WTC11 (cell line): ENCODE data around the gene GNG4. TPM values are rescaled to one million over a fixed set of nuclear protein-coding genes. Genes with fewer than 3 reads are reported as not detected.

Experiments
- ATAC-seq: fragments of 200-7000 bp; cut with Tn5 transposase; 2 replicates; pipeline ENCODE4 v1.10.0; 2021; ENCODE audit warnings: mild to moderate bottlenecking, moderate library complexity
- CTCF ChIA-PET: fragments of 300-600 bp; sonication (Branson Sonifier 250); formaldehyde crosslinking; loops from one replicate; lab custom pipeline; 2021; ENCODE audit warnings: antibody characterized with exemption; lab: Charles Lee
- POLR2A ChIA-PET: fragments of 350-600 bp; sonication (Branson Sonifier 250); formaldehyde crosslinking; loops from one replicate; lab custom pipeline; 2021; ENCODE audit warnings: antibody characterized with exemption; lab: Charles Lee
- DNase-seq: peaks from one replicate; pipeline ENCODE4 v3.0.0; 2021; ENCODE audit warnings: low spot score
- H3K27ac Mint-ChIP-seq: 2 replicates; pipeline ENCODE4 v1.8.0; 2021; ENCODE audit warnings: mixed read lengths
- H3K27me3 Mint-ChIP-seq: 2 replicates; pipeline ENCODE4 v1.8.0; 2021; ENCODE audit warnings: low read depth, mild to moderate bottlenecking, moderate library complexity, mixed read lengths
- H3K36me3 Mint-ChIP-seq: 2 replicates; pipeline ENCODE4 v1.8.0; 2021; ENCODE audit warnings: mixed read lengths
- H3K4me1 Mint-ChIP-seq: 2 replicates; pipeline ENCODE4 v1.8.0; 2022; ENCODE audit warnings: mixed read lengths
- H3K4me3 Mint-ChIP-seq: 2 replicates; pipeline ENCODE4 v1.8.0; 2021; ENCODE audit warnings: mild to moderate bottlenecking, moderate library complexity, mixed read lengths
- H3K9me3 Mint-ChIP-seq: 2 replicates; pipeline ENCODE4 v1.8.0; 2021; ENCODE audit warnings: mixed read lengths
- AR ChIP-seq: fragments of 250-450 bp; sonication (Bioruptor Pico); IDR thresholded peaks from 2 replicates; pipeline ENCODE4 v1.9.0; 2021; ENCODE audit warnings: mild to moderate bottlenecking
- ATF6 ChIP-seq: sonication (generic); formaldehyde crosslinking; IDR thresholded peaks from 2 replicates; pipeline ENCODE4 v1.8.1; 2023; ENCODE audit warnings: mild to moderate bottlenecking, missing genetic modification reagents
- ETV6 ChIP-seq: sonication (generic); formaldehyde crosslinking; IDR thresholded peaks from 2 replicates; pipeline ENCODE4 v1.8.1; 2022; ENCODE audit warnings: mild to moderate bottlenecking, missing genetic modification reagents
- FOXK1 ChIP-seq: sonication (generic); formaldehyde crosslinking; IDR thresholded peaks from 2 replicates; pipeline ENCODE4 v1.8.0; 2022; ENCODE audit warnings: mild to moderate bottlenecking, moderate library complexity, missing genetic modification reagents
- FOXP1 ChIP-seq: sonication (generic); formaldehyde crosslinking; IDR thresholded peaks from 2 replicates; pipeline ENCODE4 v1.8.0; 2022; ENCODE audit warnings: missing genetic modification reagents, mild to moderate bottlenecking, moderate library complexity, borderline replicate concordance
- GABPB1 ChIP-seq: sonication (generic); formaldehyde crosslinking; IDR thresholded peaks from 2 replicates; pipeline ENCODE4 v1.8.1; 2023; ENCODE audit warnings: mild to moderate bottlenecking, missing genetic modification reagents
- HMGXB4 ChIP-seq: sonication (generic); formaldehyde crosslinking; IDR thresholded peaks from 2 replicates; pipeline ENCODE4 v1.8.1; 2023; ENCODE audit warnings: mild to moderate bottlenecking, moderate library complexity, missing genetic modification reagents
- JUN ChIP-seq: sonication (generic); formaldehyde crosslinking; IDR thresholded peaks from 2 replicates; pipeline ENCODE4 v1.8.0; 2023; ENCODE audit warnings: mild to moderate bottlenecking, missing genetic modification reagents
- NR3C1 ChIP-seq: sonication (generic); formaldehyde crosslinking; conservative IDR thresholded peaks from 2 replicates; pipeline ENCODE4 v1.8.1; 2023; ENCODE audit warnings: low read depth, mild to moderate bottlenecking, missing genetic modification reagents
- PRRX2 ChIP-seq: fragments of 250-450 bp; sonication (Bioruptor Pico); IDR thresholded peaks from 2 replicates; pipeline ENCODE4 v1.8.0; 2021; ENCODE audit warnings: mild to moderate bottlenecking
- RORB ChIP-seq: fragments of 250-450 bp; sonication (Bioruptor Pico); IDR thresholded peaks from 2 replicates; pipeline ENCODE4 v1.9.0; 2021; ENCODE audit warnings: mild to moderate bottlenecking
- SOX15 ChIP-seq: fragments of 250-450 bp; sonication (Bioruptor Pico); IDR thresholded peaks from 2 replicates; pipeline ENCODE4 v1.9.0; 2021; ENCODE audit warnings: mild to moderate bottlenecking
- USF2 ChIP-seq: sonication (generic); formaldehyde crosslinking; IDR thresholded peaks from 2 replicates; pipeline ENCODE4 v1.8.1; 2023; ENCODE audit warnings: mild to moderate bottlenecking, missing genetic modification reagents, moderate library complexity
- ZBTB21 ChIP-seq: sonication (generic); formaldehyde crosslinking; IDR thresholded peaks from 2 replicates; pipeline ENCODE4 v1.8.1; 2023; ENCODE audit warnings: mild to moderate bottlenecking, missing genetic modification reagents, borderline replicate concordance
- total RNA-seq: library from RNA; stranded (reverse); gene quantifications from 3 replicates; pipeline ENCODE4 v1.2.3, GENCODE V29; 2021
- TF ChIP-seq, protein P1 (sequence below): fragments of 200-600 bp; IDR thresholded peaks from 2 replicates; pipeline ENCODE4 v1.8.0; 2022; ENCODE audit warnings: antibody characterized with exemption
- TF ChIP-seq, protein P2 (sequence below): sonication (generic); formaldehyde crosslinking; IDR thresholded peaks from 2 replicates; pipeline ENCODE4 v1.8.0; 2022; ENCODE audit warnings: mild to moderate bottlenecking, missing genetic modification reagents
- TF ChIP-seq, protein P3 (sequence below): sonication (generic); formaldehyde crosslinking; IDR thresholded peaks from 2 replicates; pipeline ENCODE4 v1.8.1; 2022; ENCODE audit warnings: missing genetic modification reagents, borderline replicate concordance

GNG4 gene
- total RNA-seq, 1 experiment from 2014 or later = 38.3 TPM

DNA sequence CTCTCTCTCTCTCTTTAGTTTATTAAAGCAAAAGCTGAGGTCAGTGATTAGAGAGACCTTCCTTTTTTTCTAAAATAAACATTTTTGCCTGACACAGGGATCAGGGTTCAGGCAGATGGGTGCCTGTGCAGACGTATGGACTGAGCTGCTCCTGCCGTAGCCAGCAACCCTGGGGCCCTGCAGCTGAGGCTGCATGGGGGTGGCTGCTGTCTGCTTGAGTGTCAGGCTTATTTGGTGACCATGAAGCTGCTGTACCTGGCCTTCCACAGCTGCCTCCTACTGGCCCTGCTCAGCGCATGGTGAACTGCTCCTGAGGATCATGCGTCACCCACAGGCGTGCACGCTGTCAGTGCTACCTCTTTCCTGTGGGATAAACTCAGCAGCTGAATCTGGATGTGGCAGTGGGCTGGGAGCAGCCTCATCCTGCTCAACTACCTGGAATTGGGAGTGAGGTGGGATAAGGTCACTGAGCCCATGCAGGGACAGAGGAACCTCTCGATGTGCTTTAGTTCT is 35.1 kb downstream of the GNG4 start:
- no peaks in the 10 kb centered on the region; the same call in 1 of the 2 replicates for H3K36me3 Mint-ChIP-seq
- TF ChIP-seq, protein P1, sequence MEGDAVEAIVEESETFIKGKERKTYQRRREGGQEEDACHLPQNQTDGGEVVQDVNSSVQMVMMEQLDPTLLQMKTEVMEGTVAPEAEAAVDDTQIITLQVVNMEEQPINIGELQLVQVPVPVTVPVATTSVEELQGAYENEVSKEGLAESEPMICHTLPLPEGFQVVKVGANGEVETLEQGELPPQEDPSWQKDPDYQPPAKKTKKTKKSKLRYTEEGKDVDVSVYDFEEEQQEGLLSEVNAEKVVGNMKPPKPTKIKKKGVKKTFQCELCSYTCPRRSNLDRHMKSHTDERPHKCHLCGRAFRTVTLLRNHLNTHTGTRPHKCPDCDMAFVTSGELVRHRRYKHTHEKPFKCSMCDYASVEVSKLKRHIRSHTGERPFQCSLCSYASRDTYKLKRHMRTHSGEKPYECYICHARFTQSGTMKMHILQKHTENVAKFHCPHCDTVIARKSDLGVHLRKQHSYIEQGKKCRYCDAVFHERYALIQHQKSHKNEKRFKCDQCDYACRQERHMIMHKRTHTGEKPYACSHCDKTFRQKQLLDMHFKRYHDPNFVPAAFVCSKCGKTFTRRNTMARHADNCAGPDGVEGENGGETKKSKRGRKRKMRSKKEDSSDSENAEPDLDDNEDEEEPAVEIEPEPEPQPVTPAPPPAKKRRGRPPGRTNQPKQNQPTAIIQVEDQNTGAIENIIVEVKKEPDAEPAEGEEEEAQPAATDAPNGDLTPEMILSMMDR = no peak
- TF ChIP-seq GABPB1 (CRISPR knock-in tag) = peak; percentile 38; the same call in 1 of the 2 replicates
- TF ChIP-seq, all 79 proteins: peak for 1
- ATAC-seq = peak; percentile 51
- Mint-ChIP-seq H3K4me3 (no peak overlapping the region), H3K27ac (no peak overlapping the region; the same call in 1 of the 2 replicates), H3K4me1 (peaks cover 6% of the 10 kb centered on the region), H3K27me3 (no peaks in the 10 kb centered on the region; the same call in 1 of the 2 replicates), H3K9me3 (no peaks in the 10 kb centered on the region)
- ChIA-PET POLR2A (no interaction called here), CTCF (interaction anchor here (1.5 to 4.3 kb wide), 3 partner anchors 11 to 16 kb away, joined by 3 to 41 read pairs (median 4); no protein-coding TSS in a partner anchor)
- DNase-seq = no peak

DNA sequence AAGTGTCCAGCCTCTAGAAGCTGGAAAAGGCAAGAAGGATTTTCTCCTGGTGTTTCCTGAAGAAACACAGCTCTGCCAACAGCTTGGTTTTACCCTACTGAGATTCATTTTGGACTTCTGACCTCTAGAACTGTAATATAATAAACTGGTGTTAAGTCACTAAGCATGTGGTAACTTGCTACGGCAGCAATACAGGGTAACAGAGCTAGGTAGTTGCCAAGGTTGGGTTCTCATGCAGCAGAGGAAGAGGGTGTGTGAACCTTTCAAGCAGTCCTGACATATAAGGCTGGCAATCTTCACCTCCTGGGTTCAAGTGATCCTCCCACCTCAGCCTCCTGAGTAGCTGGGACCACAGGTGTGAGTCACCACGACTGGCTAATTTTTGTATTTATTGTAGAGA is 36.0 kb downstream of the GNG4 start:
- no peaks in the 10 kb centered on the region for H3K9me3 Mint-ChIP-seq
- ChIA-PET POLR2A (no interaction called here), CTCF (interaction anchor here (1.5 to 4.3 kb wide), 3 partner anchors 10 to 16 kb away, joined by 3 to 41 read pairs (median 4); no protein-coding TSS in a partner anchor)
- H3K27ac Mint-ChIP-seq = no peak overlapping the region
- no peak for TF ChIP-seq NR3C1 (CRISPR knock-in tag)
- TF ChIP-seq JUN (CRISPR knock-in tag) = no peak
- TF ChIP-seq RORB (CRISPR knock-in tag) = no peak
- TF ChIP-seq AR (CRISPR knock-in tag) = no peak
- TF ChIP-seq HMGXB4 (CRISPR knock-in tag) = no peak
- TF ChIP-seq PRRX2 = no peak
- TF ChIP-seq USF2 (CRISPR knock-in tag) = no peak
- TF ChIP-seq SOX15 = no peak
- TF ChIP-seq FOXK1 (CRISPR knock-in tag) = no peak
- no peak for TF ChIP-seq FOXP1 (CRISPR knock-in tag)
- TF ChIP-seq, protein P2, sequence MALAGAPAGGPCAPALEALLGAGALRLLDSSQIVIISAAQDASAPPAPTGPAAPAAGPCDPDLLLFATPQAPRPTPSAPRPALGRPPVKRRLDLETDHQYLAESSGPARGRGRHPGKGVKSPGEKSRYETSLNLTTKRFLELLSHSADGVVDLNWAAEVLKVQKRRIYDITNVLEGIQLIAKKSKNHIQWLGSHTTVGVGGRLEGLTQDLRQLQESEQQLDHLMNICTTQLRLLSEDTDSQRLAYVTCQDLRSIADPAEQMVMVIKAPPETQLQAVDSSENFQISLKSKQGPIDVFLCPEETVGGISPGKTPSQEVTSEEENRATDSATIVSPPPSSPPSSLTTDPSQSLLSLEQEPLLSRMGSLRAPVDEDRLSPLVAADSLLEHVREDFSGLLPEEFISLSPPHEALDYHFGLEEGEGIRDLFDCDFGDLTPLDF (CRISPR knock-in tag) = no peak
- no peak for TF ChIP-seq ATF6
- TF ChIP-seq, protein P3, sequence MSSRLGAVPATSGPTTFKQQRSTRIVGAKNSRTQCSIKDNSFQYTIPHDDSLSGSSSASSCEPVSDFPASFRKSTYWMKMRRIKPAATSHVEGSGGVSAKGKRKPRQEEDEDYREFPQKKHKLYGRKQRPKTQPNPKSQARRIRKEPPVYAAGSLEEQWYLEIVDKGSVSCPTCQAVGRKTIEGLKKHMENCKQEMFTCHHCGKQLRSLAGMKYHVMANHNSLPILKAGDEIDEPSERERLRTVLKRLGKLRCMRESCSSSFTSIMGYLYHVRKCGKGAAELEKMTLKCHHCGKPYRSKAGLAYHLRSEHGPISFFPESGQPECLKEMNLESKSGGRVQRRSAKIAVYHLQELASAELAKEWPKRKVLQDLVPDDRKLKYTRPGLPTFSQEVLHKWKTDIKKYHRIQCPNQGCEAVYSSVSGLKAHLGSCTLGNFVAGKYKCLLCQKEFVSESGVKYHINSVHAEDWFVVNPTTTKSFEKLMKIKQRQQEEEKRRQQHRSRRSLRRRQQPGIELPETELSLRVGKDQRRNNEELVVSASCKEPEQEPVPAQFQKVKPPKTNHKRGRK (CRISPR knock-in tag) = no peak
- TF ChIP-seq ETV6 (CRISPR knock-in tag) = no peak
- no peak for TF ChIP-seq ZBTB21 (CRISPR knock-in tag)
- peaks cover 6% of the 10 kb centered on the region for H3K4me1 Mint-ChIP-seq
- H3K4me3 Mint-ChIP-seq = no peak overlapping the region
- DNase-seq (no peak), ATAC-seq (no peak)
- no peaks in the 10 kb centered on the region; the same call in 1 of the 2 replicates for H3K27me3 Mint-ChIP-seq
- H3K36me3 Mint-ChIP-seq = no peaks in the 10 kb centered on the region; the same call in 1 of the 2 replicates
